GM04503 (cell line): ENCODE results near the gene MAST4.
A peak's percentile ranks its signal among the peaks of the same experiment; 100 is the strongest.

Source experiments
- DNase-seq: peaks from one replicate; pipeline ENCODE4 v3.0.0-alpha.2; 2012; ENCODE audit warnings: low read depth

MAST4 gene

GRCh38 chr5:67192719-67193438, 596.7 kb downstream of the MAST4 start:
- no peak for DNase-seq

DNA sequence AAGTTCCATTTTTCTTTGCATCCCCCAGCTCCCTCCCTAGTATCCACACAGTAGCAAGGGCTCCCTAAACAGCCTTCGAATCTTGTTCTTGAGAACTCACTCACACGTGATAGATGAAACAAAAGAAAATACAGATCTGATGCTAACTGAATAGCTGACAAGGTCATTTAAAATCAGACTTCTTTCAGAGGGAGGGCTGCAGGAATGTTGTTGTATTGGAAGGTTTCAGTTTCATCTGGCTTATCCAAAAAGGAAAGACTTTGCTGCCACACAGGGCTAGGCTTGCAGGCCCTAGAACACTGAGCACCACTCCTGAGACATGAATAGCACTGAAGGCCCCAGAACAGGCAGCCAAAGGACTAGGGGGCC, 597.2 kb downstream of the MAST4 start:
- DNase-seq: no peak

DNA sequence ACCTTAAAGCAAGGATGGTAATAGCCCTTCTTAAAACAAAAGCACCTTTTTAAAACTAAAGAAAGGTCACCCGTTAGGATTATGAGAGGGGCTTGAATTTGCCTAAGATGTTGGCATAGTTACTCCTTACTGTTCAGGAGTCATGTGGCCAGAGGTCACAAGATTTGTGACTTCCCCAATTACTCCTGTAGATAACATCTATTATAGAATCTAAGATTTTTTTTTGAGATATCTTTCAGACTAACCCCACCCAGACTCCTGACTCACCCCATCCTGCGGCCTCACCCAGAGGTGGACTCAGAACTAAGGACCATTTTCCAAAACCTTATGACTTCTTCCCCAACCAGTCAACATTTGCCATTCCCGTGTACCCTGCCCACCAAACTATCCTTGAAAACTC, 598.0 kb downstream of the MAST4 start:
- DNase-seq: no peak

- no peak for DNase-seq
These were observed 599.4 kb downstream of the MAST4 start for GRCh38 chr5:67195406-67196275.

- no peak for DNase-seq
These were observed 600.4 kb downstream of the MAST4 start, which contains the start of gene CD180 for GRCh38 chr5:67196537-67197059. CD180 (minus strand) TSS chr5:67196799; CDS start chr5:67196641, 158 bp downstream.

GRCh38 chr5:67197536-67197935, 601.3 kb downstream of the MAST4 start:
- DNase-seq: no peak

DNA sequence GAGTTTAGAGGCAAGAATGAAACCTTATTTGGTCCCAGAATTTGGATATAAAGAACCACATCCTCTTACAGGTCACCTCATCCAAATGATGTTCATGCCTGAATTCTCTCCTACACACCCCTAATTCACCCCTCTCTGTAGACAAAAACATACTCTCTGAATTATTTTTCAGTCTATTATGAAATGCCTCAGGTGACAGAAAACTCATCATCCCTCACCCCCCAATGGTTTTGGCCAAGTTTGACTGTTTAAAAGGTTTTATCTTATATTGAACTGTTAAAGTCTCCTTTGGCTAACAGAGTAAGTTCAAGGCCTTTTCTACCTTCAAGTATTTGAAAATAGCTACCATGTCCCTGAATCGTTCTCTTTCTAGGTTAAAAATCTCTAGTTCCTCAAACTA, 602.7 kb downstream of the MAST4 start:
- no peak for DNase-seq

DNA sequence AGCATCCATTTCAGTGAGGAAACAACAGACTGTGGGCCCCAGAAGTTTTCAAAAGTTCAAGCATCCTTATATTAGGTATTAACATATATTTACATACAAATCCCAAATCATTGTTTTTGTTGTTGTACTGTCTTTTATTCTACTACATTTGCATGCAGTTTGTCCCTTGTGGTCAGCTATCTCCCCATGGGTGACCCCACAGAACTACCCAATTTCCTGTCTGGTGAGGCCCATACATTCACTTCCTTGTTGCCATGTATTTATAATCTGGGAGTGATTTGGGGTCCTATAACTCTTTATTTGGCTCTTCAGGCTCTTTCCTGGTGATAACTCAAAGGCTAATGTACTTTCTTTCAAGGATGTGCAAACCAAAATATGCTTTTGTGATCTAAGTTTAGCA, 603.7 kb downstream of the MAST4 start:
- no peak for DNase-seq

GRCh38 chr5:67200809-67201562, 604.8 kb downstream of the MAST4 start:
- no peak for DNase-seq

DNA sequence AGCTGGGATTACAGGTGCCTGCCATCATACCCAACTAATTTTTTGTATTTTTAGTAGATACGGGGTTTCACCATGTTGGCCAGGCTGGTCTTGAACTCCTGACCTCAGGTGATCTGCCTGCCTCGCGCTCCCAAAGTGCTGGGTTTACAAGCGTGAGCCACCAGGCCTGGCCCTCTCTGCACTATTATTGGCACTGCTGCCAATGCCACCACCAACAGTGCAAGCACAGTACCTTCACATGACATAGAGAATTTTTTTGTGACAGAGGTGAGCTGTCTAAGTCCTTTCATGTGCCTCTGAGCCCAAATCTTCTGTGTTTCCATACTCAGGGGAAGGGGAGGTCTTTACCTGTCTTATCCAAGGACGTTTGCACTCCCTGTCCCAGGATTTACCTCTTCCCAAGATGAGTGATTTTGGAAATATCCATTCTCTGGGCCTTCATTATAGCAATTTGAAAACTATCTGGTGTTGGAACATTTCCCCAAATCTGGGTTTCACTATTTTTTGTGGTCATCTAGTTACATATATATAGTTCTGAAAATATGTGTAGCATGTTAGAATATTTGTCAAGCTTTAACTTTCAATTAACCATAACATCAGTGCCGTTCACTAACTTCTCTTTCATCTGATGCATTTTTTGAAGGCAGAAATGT, 605.8 kb downstream of the MAST4 start:
- DNase-seq: no peak

- DNase-seq: no peak
These were observed 606.6 kb downstream of the MAST4 start for GRCh38 chr5:67202828-67203227.

DNA sequence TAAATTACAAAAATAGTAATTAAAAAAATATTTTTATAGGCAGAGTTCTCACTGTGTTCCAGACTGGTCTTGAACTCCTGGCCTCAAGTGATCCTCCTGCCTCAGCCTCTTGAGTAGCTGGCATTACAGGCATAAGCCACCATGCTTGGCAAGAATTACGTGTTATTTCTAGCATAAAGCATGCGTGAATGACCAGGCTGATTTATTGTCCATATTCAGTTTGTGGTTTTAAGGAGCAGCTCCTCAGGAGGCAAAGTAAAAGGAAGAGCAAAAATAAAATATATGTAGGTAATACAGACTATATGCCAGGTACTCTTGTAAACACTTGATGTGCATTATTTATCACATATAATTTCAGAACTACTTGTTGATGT, 607.5 kb downstream of the MAST4 start:
- no peak for DNase-seq

- DNase-seq: no peak
These were observed 608.6 kb downstream of the MAST4 start for GRCh38 chr5:67204821-67205220.

DNA sequence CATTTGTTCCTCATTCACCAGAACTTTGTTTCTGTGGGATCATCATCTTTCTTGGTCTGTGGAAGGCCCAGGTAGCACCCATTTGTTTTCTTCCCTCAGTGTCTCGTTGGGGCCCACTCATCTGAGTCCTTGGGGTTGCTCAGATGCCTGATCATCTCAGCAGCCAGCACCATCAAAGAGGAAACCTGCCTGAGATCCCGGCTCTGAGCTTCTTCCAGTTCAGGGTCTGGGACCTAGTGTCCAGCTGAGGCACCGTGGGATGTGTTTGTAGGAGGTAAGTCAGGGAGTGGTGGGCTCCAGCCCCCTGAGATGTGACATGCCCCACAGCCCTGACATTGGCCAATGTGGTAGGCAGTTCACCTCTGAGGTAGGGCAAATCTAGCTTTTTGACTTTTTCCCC, 609.8 kb downstream of the MAST4 start:
- no peak for DNase-seq

DNA sequence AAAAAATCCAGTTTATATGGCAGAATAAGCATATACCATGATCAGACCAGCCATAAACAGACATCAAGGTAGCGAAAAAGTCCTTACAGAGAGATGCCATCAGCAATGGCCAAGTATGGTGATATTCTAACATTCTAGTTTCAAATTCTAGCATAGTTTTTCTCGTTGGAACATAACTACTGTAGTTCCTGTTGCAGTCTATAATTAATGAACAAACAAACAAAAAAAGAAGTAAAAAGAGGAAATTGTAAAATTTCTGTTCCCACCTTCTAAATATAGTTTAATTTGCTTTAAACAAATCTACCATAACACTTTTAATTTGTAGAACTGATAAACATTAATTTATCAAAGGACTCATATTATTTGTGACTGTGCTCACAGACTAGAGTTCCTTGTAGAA, 610.3 kb downstream of the MAST4 start:
- no peak for DNase-seq

GRCh38 chr5:67206929-67207328, 610.7 kb downstream of the MAST4 start:
- DNase-seq: no peak

DNA sequence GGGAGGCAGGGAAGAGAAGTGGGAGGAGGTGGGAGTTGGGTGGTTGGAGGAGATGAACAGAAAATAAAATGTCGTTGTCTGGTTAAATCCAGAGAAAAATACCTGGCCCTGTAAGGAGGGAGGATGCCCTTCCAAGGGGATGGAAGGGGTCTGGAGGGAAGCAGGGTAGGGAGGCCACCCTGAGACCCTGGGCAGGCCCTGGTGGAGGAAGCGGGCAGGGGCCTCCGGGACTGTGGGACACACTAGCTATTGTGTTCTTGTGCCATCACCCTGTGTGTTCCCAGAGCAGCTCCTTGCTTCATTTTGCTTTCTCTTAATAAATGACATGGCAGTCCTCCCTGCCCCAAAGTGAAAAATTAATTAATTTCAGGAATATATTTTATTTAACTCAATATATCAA, 612.2 kb downstream of the MAST4 start:
- no peak for DNase-seq

- DNase-seq: no peak
These were observed 613.1 kb downstream of the MAST4 start for GRCh38 chr5:67209141-67209771.

- peak; percentile 45 for DNase-seq
These were observed 615.7 kb downstream of the MAST4 start for GRCh38 chr5:67211926-67212325.

DNA sequence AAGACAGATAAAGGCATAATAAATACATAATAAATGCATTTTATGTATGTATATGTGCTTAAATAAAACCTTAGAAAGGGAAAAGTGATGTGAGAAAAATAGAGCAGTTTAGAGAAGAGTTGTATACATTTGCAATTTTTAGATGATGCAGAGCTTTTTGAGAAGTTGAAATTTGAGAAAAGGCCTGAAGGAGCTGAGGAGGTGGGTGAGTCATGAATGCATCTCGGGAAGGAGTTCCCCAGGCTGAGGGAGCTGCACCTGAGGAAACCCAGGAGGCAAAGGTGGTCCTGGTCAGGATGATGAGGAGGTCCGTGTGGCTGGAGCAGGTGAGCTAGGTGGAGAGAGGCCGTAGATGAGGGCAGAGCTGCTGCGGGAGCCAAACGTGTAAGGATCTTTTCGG, 617.8 kb downstream of the MAST4 start:
- DNase-seq: no peak

DNA sequence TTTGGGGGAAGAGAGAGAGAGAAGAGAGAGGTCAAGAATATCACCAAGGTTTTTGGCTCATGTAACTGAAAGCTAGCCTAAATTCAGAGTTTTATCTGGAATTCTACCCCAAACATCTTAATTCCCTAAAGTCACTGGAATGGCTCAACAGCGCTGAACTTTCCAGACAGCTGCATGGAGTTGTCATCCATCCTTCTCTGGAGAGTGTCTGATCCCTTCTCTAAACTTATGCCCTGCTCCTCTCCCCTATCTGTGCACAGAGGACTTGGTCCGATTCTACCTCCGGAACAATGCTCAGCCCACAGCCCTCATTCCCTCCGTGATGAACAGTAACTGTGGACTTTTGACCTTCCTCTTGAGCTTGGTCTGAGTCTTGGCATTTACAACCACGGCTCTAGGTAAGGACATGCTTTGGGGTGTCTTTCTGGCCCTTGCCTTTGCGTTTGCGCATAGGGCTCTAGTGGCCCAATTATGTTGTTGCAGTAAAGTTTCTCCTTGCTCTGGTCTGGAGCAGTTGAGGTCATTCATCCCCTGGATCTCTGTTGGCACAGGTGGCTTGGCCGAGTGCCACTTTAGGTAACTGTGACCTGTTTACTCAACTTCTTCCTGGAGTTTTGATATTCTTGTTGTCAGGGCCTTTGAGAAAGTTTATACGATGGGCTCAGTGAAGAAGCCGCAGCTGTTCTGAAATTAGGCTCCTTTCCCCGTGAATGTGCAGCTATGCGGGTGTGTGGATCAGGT, 618.7 kb downstream of the MAST4 start:
- no peak for DNase-seq
